ENCODE data around the gene GP5. TPM values are rescaled to one million over a fixed set of nuclear protein-coding genes. Genes with fewer than 3 reads are reported as not detected.

GP5 gene
- total RNA-seq, 1 experiment from 2014 or later = not detected

DNA sequence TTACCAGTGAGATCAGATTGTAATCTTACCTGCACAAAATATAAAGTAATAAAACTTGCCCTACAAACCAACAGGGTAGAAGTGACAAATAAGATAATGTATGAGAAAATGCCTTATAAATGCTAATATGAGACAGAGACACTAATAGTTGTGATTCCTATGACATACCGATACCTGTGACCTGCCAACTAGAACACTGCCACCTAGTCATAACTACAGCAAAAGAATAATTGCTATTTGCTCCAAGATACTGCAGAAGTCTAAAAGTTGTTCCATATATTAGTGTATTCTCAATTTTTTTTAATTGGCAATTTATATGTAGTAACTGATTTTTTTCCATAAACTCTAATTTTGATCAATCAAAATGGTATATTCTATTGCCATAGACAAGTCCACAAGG, 25.3 kb upstream of the GP5 start:
- no peak overlapping the region for H2BK120ac ChIP-seq (ENCODE audit: low read depth, low read length, poor library complexity, severe bottlenecking)
- no peaks in the 10 kb centered on the region for H3K79me2 ChIP-seq (ENCODE audit: insufficient read depth, low read length)
- no peak overlapping the region for H4K5ac ChIP-seq (ENCODE audit: insufficient read length, low read depth, low read length)
- H3K23ac ChIP-seq (ENCODE audit: insufficient read length, low read depth, low read length) = no peak overlapping the region
- Mint-ChIP-seq H3K27ac (no peak overlapping the region), H3K9me3 (no peaks in the 10 kb centered on the region), H3K4me1 (no peaks in the 10 kb centered on the region), H3K27me3 (ENCODE audit: low read depth) (no peaks in the 10 kb centered on the region), H3K4me3 (no peak overlapping the region), H3K36me3 (ENCODE audit: insufficient read depth in 1 of 3, low read depth in 3 of 3) (peaks cover 15 to 50% (median 47%) of the 10 kb centered on the region in 3 experiments; a peak in 6 of 7 replicates)
- H3K27me3 ChIP-seq (ENCODE audit: insufficient read depth, low read length) = no peaks in the 10 kb centered on the region
- no peaks in the 10 kb centered on the region for H3K23me2 ChIP-seq (ENCODE audit: insufficient read length, low read depth, low read length, poor library complexity, severe bottlenecking)
- H2AFZ ChIP-seq (ENCODE audit: low read length) = no peak overlapping the region
- no CpG with 5 or more reads among the region's 1 CpG for WGBS (ENCODE audit: extremely low coverage, insufficient read length, low lambda C conversion rate)
- H2BK20ac ChIP-seq (ENCODE audit: low read depth, low read length, poor library complexity, severe bottlenecking) = no peak overlapping the region
- no peak overlapping the region for H4K91ac ChIP-seq (ENCODE audit: insufficient read length, low read depth, low read length)
- no peaks in the 10 kb centered on the region for H4K20me1 ChIP-seq (ENCODE audit: control insufficient read depth, insufficient read depth, insufficient read length)
- TF ChIP-seq, protein P1, sequence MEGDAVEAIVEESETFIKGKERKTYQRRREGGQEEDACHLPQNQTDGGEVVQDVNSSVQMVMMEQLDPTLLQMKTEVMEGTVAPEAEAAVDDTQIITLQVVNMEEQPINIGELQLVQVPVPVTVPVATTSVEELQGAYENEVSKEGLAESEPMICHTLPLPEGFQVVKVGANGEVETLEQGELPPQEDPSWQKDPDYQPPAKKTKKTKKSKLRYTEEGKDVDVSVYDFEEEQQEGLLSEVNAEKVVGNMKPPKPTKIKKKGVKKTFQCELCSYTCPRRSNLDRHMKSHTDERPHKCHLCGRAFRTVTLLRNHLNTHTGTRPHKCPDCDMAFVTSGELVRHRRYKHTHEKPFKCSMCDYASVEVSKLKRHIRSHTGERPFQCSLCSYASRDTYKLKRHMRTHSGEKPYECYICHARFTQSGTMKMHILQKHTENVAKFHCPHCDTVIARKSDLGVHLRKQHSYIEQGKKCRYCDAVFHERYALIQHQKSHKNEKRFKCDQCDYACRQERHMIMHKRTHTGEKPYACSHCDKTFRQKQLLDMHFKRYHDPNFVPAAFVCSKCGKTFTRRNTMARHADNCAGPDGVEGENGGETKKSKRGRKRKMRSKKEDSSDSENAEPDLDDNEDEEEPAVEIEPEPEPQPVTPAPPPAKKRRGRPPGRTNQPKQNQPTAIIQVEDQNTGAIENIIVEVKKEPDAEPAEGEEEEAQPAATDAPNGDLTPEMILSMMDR (conservative IDR thresholded peaks at IDR 0.05) = no peak
- no peak for DNase-seq
- no peak overlapping the region for H3K4ac ChIP-seq (ENCODE audit: low read depth, low read length)
- H3K4me2 ChIP-seq (ENCODE audit: insufficient read depth, insufficient read length, low read length) = no peak overlapping the region
- H2BK15ac ChIP-seq (ENCODE audit: low read depth, low read length) = no peak overlapping the region
- H3K27ac ChIP-seq (ENCODE audit: insufficient read length, low read depth, low read length) = no peak overlapping the region
- H3K56ac ChIP-seq (ENCODE audit: insufficient read length, low read depth, low read length) = no peak overlapping the region
- no peaks in the 10 kb centered on the region for H3K4me1 ChIP-seq (ENCODE audit: insufficient read depth, low read length)
- no peak overlapping the region for H3K14ac ChIP-seq (ENCODE audit: insufficient read depth, low read length)
- H3T11ph ChIP-seq (ENCODE audit: low read length) = no peak overlapping the region
- no peaks in the 10 kb centered on the region for H3K79me1 ChIP-seq (ENCODE audit: insufficient read depth, low read depth, low read length, poor library complexity, severe bottlenecking)
- H2BK5ac ChIP-seq (ENCODE audit: insufficient read length, low read length) = no peak overlapping the region
- no peak overlapping the region for H3K18ac ChIP-seq (ENCODE audit: insufficient read length, low read depth, low read length)
- no peak overlapping the region for H2BK12ac ChIP-seq (ENCODE audit: insufficient read length, low read depth, low read length)
- no peak overlapping the region for H4K8ac ChIP-seq (replicated peaks; ENCODE audit: insufficient read length, low read depth, low read length)
- no peak overlapping the region for H3K9ac ChIP-seq (ENCODE audit: extremely low read depth, insufficient read length, low read length)
- H2AK5ac ChIP-seq (ENCODE audit: insufficient read length, low read length) = no peak overlapping the region
- no peaks in the 10 kb centered on the region for H3K9me3 ChIP-seq (ENCODE audit: control insufficient read depth, low read depth, low read length)

Data from H9 (cell line).